B cell (primary cell): ENCODE results near the gene KCNC1. TPM values are rescaled to one million over a fixed set of nuclear protein-coding genes. Genes with fewer than 3 reads are reported as not detected.

Source experiments
- ATAC-seq: fragments of 200-7000 bp; cut with Tn5 transposase; one replicate; pipeline ENCODE4 v1.10.0; 2021; ENCODE audit warnings: low read depth, mild to moderate bottlenecking, moderate number of reproducible peaks, moderate library complexity
- CTCF ChIA-PET: fragments of 350-600 bp; sonication (Branson Sonifier 250); formaldehyde crosslinking; loops from one replicate; lab custom pipeline; 2021; ENCODE audit warnings: antibody characterized with exemption, inconsistent platforms; lab: Charles Lee
- POLR2A ChIA-PET: fragments of 350-600 bp; sonication (Branson Sonifier 250); formaldehyde crosslinking; loops from one replicate; lab custom pipeline; 2021; ENCODE audit warnings: antibody characterized with exemption; lab: Charles Lee
- DNase-seq: peaks from one replicate; pipeline ENCODE4 v3.0.0; 2013
- H2AFZ ChIP-seq: 2 replicates; pipeline ENCODE4 v1.6.1; 2012; ENCODE audit warnings: mild to moderate bottlenecking, low read depth, low read length; ENCODE audit not compliant: insufficient read depth, poor library complexity, severe bottlenecking
- H3K27ac ChIP-seq, 2 donors: 1 replicate in 1 of 2; 2 replicates in 1 of 2; pipeline ENCODE4 v1.5.1; 2012 to 2013; ENCODE audit warnings: low read length in 2 of 2, mild to moderate bottlenecking in 2 of 2, moderate library complexity in 1 of 2
- H3K27me3 ChIP-seq, 4 experiments: fragments of 200-600 bp in 1 of 4; sonication (generic) in 1 of 4; replicated peaks in 1 of 4; 1 replicate in 2 of 4; 2 replicates in 2 of 4; pipeline versions ENCODE4 v1.6.1 to v1.7.0; 2013 to 2016; ENCODE audit warnings: low read length in 3 of 4, mild to moderate bottlenecking in 2 of 4, mixed read lengths in 1 of 4, moderate library complexity in 1 of 4; ENCODE audit not compliant: insufficient read depth in 4 of 4, control insufficient read depth in 3 of 4; ENCODE audit errors: control extremely low read depth in 1 of 4
- H3K36me3 ChIP-seq, 2 experiments: replicated peaks in 1 of 2; 1 replicate in 1 of 2; 2 replicates in 1 of 2; pipeline versions ENCODE4 v1.6.1 to v1.7.1; 2013; ENCODE audit warnings: low read length in 1 of 2; ENCODE audit not compliant: insufficient read depth in 2 of 2, control insufficient read depth in 1 of 2; ENCODE audit errors: control extremely low read depth in 1 of 2, extremely low read depth in 1 of 2
- H3K4me1 ChIP-seq, 2 donors: fragments of 200-600 bp in 1 of 2; sonication (generic) in 1 of 2; 1 replicate in 1 of 2; 2 replicates in 1 of 2; pipeline versions ENCODE4 v1.5.1 to v1.6.1; 2013 to 2017; ENCODE audit warnings: low read length in 2 of 2; ENCODE audit not compliant: control insufficient read depth in 2 of 2, insufficient read depth in 2 of 2
- H3K4me2 ChIP-seq: replicated peaks from 2 replicates; pipeline ENCODE3; 2012; ENCODE audit warnings: mild to moderate bottlenecking, low read depth, low read length; ENCODE audit not compliant: poor library complexity, severe bottlenecking
- H3K4me3 ChIP-seq, 5 experiments: fragments of 200-600 bp in 1 of 5; sonication (generic) in 1 of 5; 1 replicate in 3 of 5; 2 replicates in 2 of 5; pipeline versions ENCODE4 v1.5.1 to v1.7.0; 2011 to 2016; ENCODE audit warnings: low read length in 4 of 5, mild to moderate bottlenecking in 4 of 5, low read depth in 2 of 5, control low read depth in 1 of 5, moderate library complexity in 1 of 5; ENCODE audit not compliant: insufficient read depth in 1 of 5; ENCODE audit errors: control extremely low read depth in 1 of 5, extremely low read depth in 1 of 5
- H3K79me2 ChIP-seq: fragments of 200-600 bp; sonication (generic); one replicate; pipeline ENCODE4 v1.6.0; 2016; ENCODE audit warnings: low read length; ENCODE audit not compliant: control insufficient read depth, insufficient read depth
- H3K9ac ChIP-seq: fragments of 200-600 bp; sonication (generic); 2 replicates; pipeline ENCODE4 v1.6.1; 2017; ENCODE audit warnings: mild to moderate bottlenecking, low read length, moderate library complexity
- H3K9me3 ChIP-seq, 3 donors: one replicate each; pipeline versions ENCODE4 v1.6.1 to v1.7.1; 2013; ENCODE audit warnings: low read length in 2 of 3; ENCODE audit not compliant: control insufficient read depth in 2 of 3, insufficient read depth in 1 of 3; ENCODE audit errors: control extremely low read depth in 1 of 3
- H4K20me1 ChIP-seq: 2 replicates; pipeline ENCODE4 v1.6.0; 2012; ENCODE audit warnings: mild to moderate bottlenecking, low read length; ENCODE audit not compliant: insufficient read depth, control insufficient read depth, poor library complexity, severe bottlenecking
- H3K27ac Mint-ChIP-seq: one replicate; pipeline ENCODE4 v1.8.0; 2021; ENCODE audit warnings: mixed read lengths
- H3K27me3 Mint-ChIP-seq: one replicate; pipeline ENCODE4 v1.8.0; 2021; ENCODE audit warnings: mixed read lengths
- H3K4me1 Mint-ChIP-seq: one replicate; pipeline ENCODE4 v1.8.0; 2021; ENCODE audit warnings: mixed read lengths
- H3K4me3 Mint-ChIP-seq: one replicate; pipeline ENCODE4 v1.8.0; 2021; ENCODE audit warnings: mixed read lengths
- H3K9me3 Mint-ChIP-seq: one replicate; pipeline ENCODE4 v1.8.0; 2022; ENCODE audit warnings: mixed read lengths; ENCODE audit not compliant: insufficient read depth
- CTCF ChIP-seq: fragments of 200-600 bp; IDR thresholded peaks from one replicate; pipeline ENCODE4 v1.8.0; 2022; ENCODE audit warnings: antibody characterized with exemption, mild to moderate bottlenecking
- EZH2 ChIP-seq: IDR thresholded peaks from 2 replicates; pipeline ENCODE4 v1.6.1; 2012; ENCODE audit warnings: borderline replicate concordance, low read depth, mild to moderate bottlenecking, moderate library complexity, low read length; ENCODE audit not compliant: insufficient read depth, poor library complexity, severe bottlenecking
- WGBS: methylation state at CpG from one replicate; pipeline ENCODE4 v1.1.5; 2013; ENCODE audit warnings: missing lambda C conversion rate; ENCODE audit not compliant: insufficient coverage; 5-methylcytosine and 5-hydroxymethylcytosine counted together
- intact Hi-C: fragments of 100-400 bp; cut with micrococcal nuclease; formaldehyde crosslinking; loops from one replicate; pipeline ENCODE4 v1.10.0; 2022
- polyA plus RNA-seq: library from polyadenylated mRNA; depleted of rRNA; stranded (reverse); fragments of >200 nt; gene quantifications from 2 replicates; pipeline ENCODE4 v1.2.3, GENCODE V29; 2012
- total RNA-seq, 2 donors: library from RNA; stranded (reverse); fragments of 120-200 nt in 1 of 2; gene quantifications; 1 replicate in 1 of 2; 2 replicates in 1 of 2; pipeline versions ENCODE4 v1.2.3 to v1.2.4, GENCODE V29; 2013 to 2022

Gene KCNC1
- total and polyA plus RNA-seq, 2 donors (not counting 1 experiment from before 2014, with no cell fraction given): not detected

GRCh38 chr11:17721242-17721999 is 13.2 kb upstream of the KCNC1 start:
- intact Hi-C loops: no loop called here
- no peak overlapping the region for H3K4me2 ChIP-seq
- no peak overlapping the region for H3K27ac ChIP-seq
- TF ChIP-seq CTCF: no peak
- no peak for TF ChIP-seq EZH2
- POLR2A ChIA-PET: no interaction called here
- Mint-ChIP-seq H3K27me3 (peaks cover 37% of the 10 kb centered on the region), H3K4me3 (no peak overlapping the region), H3K9me3 (no peaks in the 10 kb centered on the region), H3K4me1 (no peaks in the 10 kb centered on the region), H3K27ac (no peak overlapping the region)
- H3K9me3 ChIP-seq: peaks cover 0 to 12% (median 0%) of the 10 kb centered on the region in 3 donors
- H3K9ac ChIP-seq: no peak overlapping the region
- no peaks in the 10 kb centered on the region for H4K20me1 ChIP-seq
- H3K4me3 ChIP-seq: no peak overlapping the region
- WGBS: 16% methylated on average over 43 of the region's 56 CpGs
- no peak overlapping the region for H2AFZ ChIP-seq
- CTCF ChIA-PET: interaction anchor here (1.3 kb wide), 1 partner anchor 10 kb away, joined by 9 read pairs; no protein-coding TSS in a partner anchor
- H3K4me1 ChIP-seq: no peaks in the 10 kb centered on the region
- DNase-seq (no peak), ATAC-seq (no peak)
- no peaks in the 10 kb centered on the region for H3K79me2 ChIP-seq
- H3K27me3 ChIP-seq: peaks cover 0 to 59% (median 14%) of the 10 kb centered on the region in 4 experiments
- H3K36me3 ChIP-seq: no peaks in the 10 kb centered on the region

- no peak overlapping the region for H3K4me3 ChIP-seq
- Mint-ChIP-seq H3K27ac (no peak overlapping the region), H3K4me3 (no peak overlapping the region), H3K27me3 (peaks cover 37% of the 10 kb centered on the region), H3K9me3 (no peaks in the 10 kb centered on the region), H3K4me1 (no peaks in the 10 kb centered on the region)
- ChIA-PET POLR2A (interaction anchor here (0.6 kb wide), 1 partner anchor 11 kb away, joined by 3 read pairs; no protein-coding TSS in a partner anchor), CTCF (interaction anchor here (1.3 kb wide), 1 partner anchor 9 kb away, joined by 9 read pairs; no protein-coding TSS in a partner anchor)
- WGBS: 15% methylated on average over 17 of the region's 25 CpGs
- intact Hi-C loops: no loop called here
- no peak overlapping the region for H3K4me2 ChIP-seq
- ATAC-seq (no peak), DNase-seq (no peak)
- no peaks in the 10 kb centered on the region for H3K4me1 ChIP-seq
- H3K36me3 ChIP-seq: no peaks in the 10 kb centered on the region
- H3K9me3 ChIP-seq: peaks cover 0 to 12% (median 0%) of the 10 kb centered on the region in 3 donors
- no peak overlapping the region for H3K9ac ChIP-seq
- no peaks in the 10 kb centered on the region for H3K79me2 ChIP-seq
- H2AFZ ChIP-seq: no peak overlapping the region
- TF ChIP-seq EZH2: no peak
- no peak for TF ChIP-seq CTCF
- peaks cover 0 to 52% (median 14%) of the 10 kb centered on the region in 4 experiments for H3K27me3 ChIP-seq
- no peaks in the 10 kb centered on the region for H4K20me1 ChIP-seq
- H3K27ac ChIP-seq: no peak overlapping the region
These were observed 12.5 kb upstream of the KCNC1 start for GRCh38 chr11:17722000-17722643.
